Measurements from ENCODE around the gene MOSPD2. TPM values are rescaled to one million over a fixed set of nuclear protein-coding genes. Genes with fewer than 3 reads are reported as not detected.

The MOSPD2 gene
- total and polyA plus RNA-seq, 8 donors: 1.7 to 34.1 (median 5.9) TPM

DNA sequence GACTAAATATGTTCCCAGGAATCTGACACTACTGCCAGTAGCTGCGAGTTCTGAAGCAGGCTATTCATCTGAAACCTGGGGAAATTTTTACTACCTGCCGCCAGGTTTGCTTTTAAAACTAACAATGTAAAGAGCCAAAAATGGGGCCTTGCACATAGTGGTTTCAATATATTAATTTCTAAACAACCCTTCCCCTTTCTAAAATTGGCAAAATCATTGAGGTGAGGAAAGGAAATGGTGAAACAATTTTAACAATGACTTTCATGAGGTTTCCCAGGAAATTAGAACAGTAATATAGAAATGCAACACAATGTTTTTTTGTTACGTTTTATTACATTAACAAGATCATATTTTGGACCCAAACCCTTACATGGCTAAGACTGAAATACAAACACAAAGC, 21.7 kb upstream of the MOSPD2 start:
- Histone ChIP-seq H3K36me3 (no peaks in the 10 kb centered on the region), H3K4me1 (no peaks in the 10 kb centered on the region), H3K27ac (peak overlapping the region in 1 of 5 donors; percentile 23), H3K27me3 (no peaks in the 10 kb centered on the region), H3K4me3 (no peak overlapping the region), H3K9me3 (no peaks in the 10 kb centered on the region)
- TF ChIP-seq, protein P1, sequence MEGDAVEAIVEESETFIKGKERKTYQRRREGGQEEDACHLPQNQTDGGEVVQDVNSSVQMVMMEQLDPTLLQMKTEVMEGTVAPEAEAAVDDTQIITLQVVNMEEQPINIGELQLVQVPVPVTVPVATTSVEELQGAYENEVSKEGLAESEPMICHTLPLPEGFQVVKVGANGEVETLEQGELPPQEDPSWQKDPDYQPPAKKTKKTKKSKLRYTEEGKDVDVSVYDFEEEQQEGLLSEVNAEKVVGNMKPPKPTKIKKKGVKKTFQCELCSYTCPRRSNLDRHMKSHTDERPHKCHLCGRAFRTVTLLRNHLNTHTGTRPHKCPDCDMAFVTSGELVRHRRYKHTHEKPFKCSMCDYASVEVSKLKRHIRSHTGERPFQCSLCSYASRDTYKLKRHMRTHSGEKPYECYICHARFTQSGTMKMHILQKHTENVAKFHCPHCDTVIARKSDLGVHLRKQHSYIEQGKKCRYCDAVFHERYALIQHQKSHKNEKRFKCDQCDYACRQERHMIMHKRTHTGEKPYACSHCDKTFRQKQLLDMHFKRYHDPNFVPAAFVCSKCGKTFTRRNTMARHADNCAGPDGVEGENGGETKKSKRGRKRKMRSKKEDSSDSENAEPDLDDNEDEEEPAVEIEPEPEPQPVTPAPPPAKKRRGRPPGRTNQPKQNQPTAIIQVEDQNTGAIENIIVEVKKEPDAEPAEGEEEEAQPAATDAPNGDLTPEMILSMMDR (IDR thresholded peaks at IDR 0.05): no peak
- TF ChIP-seq POLR2AphosphoS5 (IDR thresholded peaks at IDR 0.05): no peak
- no peak for TF ChIP-seq EP300 (IDR thresholded peaks at IDR 0.05)
- TF ChIP-seq POLR2A (IDR thresholded peaks at IDR 0.05): no peak
- 64 to 84% (median 83%) methylated on average over 3 of the region's 3 CpGs for WGBS, 5 donors
- DNase-seq: no peak
- intact Hi-C loops (cut with DNase I; ENCODE audit: low total_unique reads): no loop called here

DNA sequence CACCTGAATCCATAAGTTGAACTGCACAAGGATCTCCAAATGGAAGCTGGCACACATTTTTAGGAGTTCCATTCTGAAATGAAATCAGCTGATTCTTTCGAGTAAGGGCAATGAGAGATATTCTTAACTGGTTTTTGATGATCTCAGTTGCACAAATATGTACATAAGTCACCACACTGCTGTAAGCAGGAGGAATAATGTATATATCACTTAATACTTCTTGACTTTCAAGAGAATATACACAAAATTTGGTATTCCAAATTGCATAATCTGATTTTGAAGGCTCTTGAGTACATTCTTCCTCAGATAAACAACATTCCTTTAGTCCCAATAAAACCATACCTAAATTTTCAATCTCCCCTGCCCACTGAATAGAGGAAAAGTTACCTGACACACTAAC, 8.6 kb upstream of the MOSPD2 start:
- no peak for DNase-seq
- intact Hi-C loops (cut with DNase I; ENCODE audit: low total_unique reads): no loop called here
- no peak overlapping the region for H3K4me3 ChIP-seq
- TF ChIP-seq, protein P1 (IDR thresholded peaks at IDR 0.05): no peak
- TF ChIP-seq POLR2A (IDR thresholded peaks at IDR 0.05): no peak
- TF ChIP-seq POLR2AphosphoS5 (IDR thresholded peaks at IDR 0.05): no peak
- TF ChIP-seq EP300 (IDR thresholded peaks at IDR 0.05): no peak
- H3K4me1 ChIP-seq: no peaks in the 10 kb centered on the region
- H3K9me3 ChIP-seq: peaks cover 0 to 6% (median 0%) of the 10 kb centered on the region in 4 donors
- H3K27ac ChIP-seq: no peak overlapping the region
- WGBS, 5 donors: 55 to 79% (median 68%) methylated on average over 1 of the region's 1 CpG
- H3K27me3 ChIP-seq: no peaks in the 10 kb centered on the region
- H3K36me3 ChIP-seq: no peaks in the 10 kb centered on the region

DNA sequence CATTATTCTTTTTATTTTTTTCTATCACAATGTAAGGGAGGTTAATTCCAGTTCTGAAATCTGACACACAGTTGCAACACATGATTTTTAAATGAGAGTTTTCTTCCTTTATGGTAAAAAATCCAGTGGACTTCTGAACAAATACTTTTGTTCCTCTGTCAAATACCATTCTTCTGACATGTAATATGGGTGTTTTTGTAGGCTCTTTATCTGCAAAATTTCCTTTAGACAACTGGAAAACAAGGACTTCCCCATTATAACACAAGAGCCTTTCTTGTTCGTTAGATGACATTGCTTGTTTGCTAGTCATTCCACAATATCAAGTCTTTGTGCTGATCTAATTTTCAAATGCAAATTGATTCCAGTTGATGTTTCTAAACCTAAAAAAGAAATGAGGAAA, 8.0 kb upstream of the MOSPD2 start:
- peaks cover 0 to 6% (median 0%) of the 10 kb centered on the region in 4 donors for H3K9me3 ChIP-seq
- 53 to 90% (median 77%) methylated on average over 1 of the region's 1 CpG for WGBS, 5 donors
- no peaks in the 10 kb centered on the region for H3K27me3 ChIP-seq
- intact Hi-C loops (cut with DNase I; ENCODE audit: low total_unique reads): no loop called here
- no peaks in the 10 kb centered on the region for H3K36me3 ChIP-seq
- H3K27ac ChIP-seq: no peak overlapping the region
- TF ChIP-seq POLR2AphosphoS5 (IDR thresholded peaks at IDR 0.05): no peak
- TF ChIP-seq EP300 (IDR thresholded peaks at IDR 0.05): no peak
- no peak for TF ChIP-seq POLR2A (IDR thresholded peaks at IDR 0.05)
- TF ChIP-seq, protein P1 (IDR thresholded peaks at IDR 0.05): no peak
- H3K4me3 ChIP-seq: no peak overlapping the region
- DNase-seq: no peak
- no peaks in the 10 kb centered on the region for H3K4me1 ChIP-seq

DNA sequence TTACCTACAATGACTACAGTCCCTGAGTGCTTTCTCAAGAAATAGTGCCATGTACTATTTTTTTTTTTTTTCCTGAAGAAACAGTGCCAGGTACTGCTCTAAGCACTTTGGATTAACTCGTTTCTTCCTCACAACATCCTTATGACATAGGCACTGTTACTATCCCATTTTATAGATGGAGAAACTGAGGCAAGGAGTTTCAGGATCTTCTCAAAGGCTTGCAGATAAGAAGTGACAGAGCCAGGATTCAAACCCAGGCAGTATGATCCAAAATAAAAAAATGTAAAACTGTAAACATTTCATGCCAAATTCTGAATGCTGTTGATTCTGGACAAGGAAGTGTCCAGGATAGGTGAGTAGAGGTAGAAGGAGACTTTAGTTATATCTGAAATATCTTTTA, 1.5 kb upstream of the MOSPD2 start:
- peaks cover 0 to 6% (median 0%) of the 10 kb centered on the region in 4 donors for H3K9me3 ChIP-seq
- DNase-seq: no peak
- no peak overlapping the region for H3K4me3 ChIP-seq
- no peaks in the 10 kb centered on the region for H3K36me3 ChIP-seq
- no peak overlapping the region for H3K27ac ChIP-seq
- peaks cover 0 to 24% (median 7%) of the 10 kb centered on the region in 4 donors for H3K4me1 ChIP-seq
- TF ChIP-seq POLR2A (IDR thresholded peaks at IDR 0.05) (no peak), POLR2AphosphoS5 (IDR thresholded peaks at IDR 0.05) (no peak), EP300 (IDR thresholded peaks at IDR 0.05) (no peak)
- TF ChIP-seq, protein P1 (IDR thresholded peaks at IDR 0.05): no peak
- intact Hi-C loops (cut with DNase I; ENCODE audit: low total_unique reads): no loop called here
- 38 to 79% (median 56%) methylated on average over 1 of the region's 1 CpG for WGBS, 5 donors
- no peaks in the 10 kb centered on the region for H3K27me3 ChIP-seq

All from stomach (tissue), 9 donors.